Left lung (tissue), 10 donors: ENCODE measurements around the gene POLR2J. TPM values are rescaled to one million over a fixed set of nuclear protein-coding genes. Genes with fewer than 3 reads are reported as not detected.
"Not testable (repeated sequence)": the region's sequence is repeated elsewhere in the genome, so short reads cannot be mapped to it uniquely, and the experiment has no call there.

Experiments
- ATAC-seq: fragments of 200-7000 bp; cut with Tn5 transposase; one replicate; pipeline ENCODE4 v1.9.1; 2020; ENCODE audit warnings: moderate library complexity
- DNase-seq, 4 donors: peaks; one replicate each; pipeline ENCODE4 v3.0.0-alpha.2; 2013 to 2020
- H3K27ac ChIP-seq, 2 donors: fragments of 200-600 bp; sonication (generic) in 1 of 2; one replicate each; pipeline versions ENCODE4 v1.5.0 to v1.8.0; 2020 to 2021
- H3K27me3 ChIP-seq, 2 donors: fragments of 200-600 bp; sonication (generic) in 1 of 2; one replicate each; pipeline versions ENCODE4 v1.5.0 to v1.8.0; 2020 to 2021
- H3K36me3 ChIP-seq, 2 donors: fragments of 200-600 bp; sonication (generic) in 1 of 2; one replicate each; pipeline versions ENCODE4 v1.5.0 to v1.8.0; 2020 to 2021
- H3K4me1 ChIP-seq, 2 donors: fragments of 200-600 bp; one replicate each; pipeline ENCODE4 v1.8.0; 2021
- H3K4me3 ChIP-seq, 2 donors: fragments of 200-600 bp; sonication (generic) in 1 of 2; one replicate each; pipeline versions ENCODE4 v1.5.0 to v1.8.0; 2020 to 2021; ENCODE audit warnings: mild to moderate bottlenecking in 1 of 2
- H3K9me3 ChIP-seq, 2 donors: fragments of 200-600 bp; sonication (generic) in 1 of 2; one replicate each; pipeline versions ENCODE4 v1.5.0 to v1.8.0; 2020 to 2021
- intact Hi-C, 2 donors: fragments of 100-400 bp; cut with DNase I; formaldehyde crosslinking; loops; one replicate each; pipeline versions ENCODE4 v1.11.2 to v1.14.2; 2022
- polyA plus RNA-seq, 6 donors: library from polyadenylated mRNA; unstranded; fragments of 120-200 nt; gene quantifications; one replicate each; pipeline ENCODE4 v1.2.1, GENCODE V29; 2013; ENCODE audit not compliant: insufficient read length in 6 of 6
- total RNA-seq, 2 donors: library from RNA; stranded (reverse); fragmentation: NEBNext Ultra II Directional; extraction: Animal tissue kit (Norgen Biotek cat#: 25700); gene quantifications; one replicate each; pipeline ENCODE4 v1.2.1, GENCODE V29; 2021
- donor health status: DM: no; HTN: yes; CAD: no.
- donor health status: DM: no; HTN: no; CAD: no.

POLR2J gene
- total and polyA plus RNA-seq, 8 donors = 22.4 to 39.0 (median 29.3) TPM

GRCh38 chr7:102514881-102515721 is 36.4 kb upstream of the POLR2J start:
- intact Hi-C loops, H3K4me1 ChIP-seq, H3K27ac ChIP-seq, DNase-seq, H3K27me3 ChIP-seq, H3K9me3 ChIP-seq, H3K4me3 ChIP-seq, H3K36me3 ChIP-seq: not testable (repeated sequence)
- peak; percentile 46 for ATAC-seq

GRCh38 chr7:102512642-102513221 is 34.0 kb upstream of the POLR2J start:
- intact Hi-C loops, H3K9me3 ChIP-seq, H3K4me1 ChIP-seq, H3K27me3 ChIP-seq, H3K36me3 ChIP-seq: not testable (repeated sequence)
- Histone ChIP-seq H3K27ac (peak overlapping the region; percentile 47 to 75), H3K4me3 (peak overlapping the region in 1 of 2 donors; percentile 28)
- DNase-seq (peak; percentile 40 to 92 (median 70)), ATAC-seq (peak; percentile 1)

GRCh38 chr7:102511860-102512522 is 33.3 kb upstream of the POLR2J start:
- H3K4me1 ChIP-seq = not testable (repeated sequence)
- ATAC-seq = peak; percentile 55

GRCh38 chr7:102510575-102510974 is 31.9 kb upstream of the POLR2J start:
- H3K9me3 ChIP-seq, intact Hi-C loops, H3K36me3 ChIP-seq, H3K27me3 ChIP-seq, H3K27ac ChIP-seq, ATAC-seq, H3K4me1 ChIP-seq, H3K4me3 ChIP-seq: not testable (repeated sequence)
- DNase-seq = peak in 2 of 4 donors; percentile 15 to 35

More at GRCh38 chr7:102511860-102512522, 33.3 kb upstream of the POLR2J start:
- intact Hi-C loops, DNase-seq, H3K27me3 ChIP-seq, H3K27ac ChIP-seq, H3K4me3 ChIP-seq, H3K36me3 ChIP-seq, H3K9me3 ChIP-seq: not testable (repeated sequence)

GRCh38 chr7:102507410-102508088 is 28.8 kb upstream of the POLR2J start:
- H3K4me3 ChIP-seq, intact Hi-C loops, ATAC-seq, H3K36me3 ChIP-seq, H3K9me3 ChIP-seq, H3K27me3 ChIP-seq, H3K4me1 ChIP-seq, H3K27ac ChIP-seq: not testable (repeated sequence)
- DNase-seq = peak in 2 of 4 donors; percentile 22 to 33

- H3K4me1 ChIP-seq, H3K36me3 ChIP-seq, H3K9me3 ChIP-seq, intact Hi-C loops, H3K27ac ChIP-seq, H3K27me3 ChIP-seq, H3K4me3 ChIP-seq: not testable (repeated sequence)
- ATAC-seq (peak; percentile 36), DNase-seq (peak in 1 of 4 donors; percentile 56)
These were observed 26.8 kb upstream of the POLR2J start for GRCh38 chr7:102505298-102506185.

- DNase-seq, H3K36me3 ChIP-seq, ATAC-seq, H3K27me3 ChIP-seq, H3K9me3 ChIP-seq, H3K27ac ChIP-seq, H3K4me1 ChIP-seq, intact Hi-C loops, H3K4me3 ChIP-seq: not testable (repeated sequence)
These were observed 24.4 kb upstream of the POLR2J start for GRCh38 chr7:102503141-102503540.

- H3K4me1 ChIP-seq, H3K9me3 ChIP-seq, H3K27ac ChIP-seq, H3K36me3 ChIP-seq, H3K4me3 ChIP-seq, H3K27me3 ChIP-seq, intact Hi-C loops, ATAC-seq: not testable (repeated sequence)
- peak in 1 of 4 donors; percentile 39 for DNase-seq
These were observed 19.6 kb upstream of the POLR2J start for GRCh38 chr7:102498321-102498720.

GRCh38 chr7:102497308-102497707 is 18.6 kb upstream of the POLR2J start:
- H3K27ac ChIP-seq, H3K4me1 ChIP-seq, H3K4me3 ChIP-seq, intact Hi-C loops, ATAC-seq, H3K27me3 ChIP-seq, H3K36me3 ChIP-seq, H3K9me3 ChIP-seq: not testable (repeated sequence)
- DNase-seq = peak in 2 of 4 donors; percentile 30 to 65

- H3K4me3 ChIP-seq, intact Hi-C loops, ATAC-seq, H3K9me3 ChIP-seq, H3K36me3 ChIP-seq, H3K27me3 ChIP-seq, H3K27ac ChIP-seq, H3K4me1 ChIP-seq: not testable (repeated sequence)
- peak in 2 of 4 donors; percentile 24 to 27 for DNase-seq
These were observed 18.1 kb upstream of the POLR2J start for GRCh38 chr7:102496861-102497260.

- H3K9me3 ChIP-seq, H3K27me3 ChIP-seq, DNase-seq, H3K36me3 ChIP-seq, intact Hi-C loops, H3K4me1 ChIP-seq, H3K4me3 ChIP-seq, H3K27ac ChIP-seq: not testable (repeated sequence)
- peak; percentile 48 for ATAC-seq
These were observed 15.9 kb upstream of the POLR2J start for GRCh38 chr7:102494473-102495149.

GRCh38 chr7:102494026-102494425 is 15.3 kb upstream of the POLR2J start:
- DNase-seq = peak in 1 of 4 donors; percentile 39
- H3K27me3 ChIP-seq, intact Hi-C loops, H3K9me3 ChIP-seq, H3K36me3 ChIP-seq, H3K27ac ChIP-seq, H3K4me3 ChIP-seq, H3K4me1 ChIP-seq, ATAC-seq: not testable (repeated sequence)
